ENCODE measurements around the gene ADCY5.

- TF ChIP-seq CTCF (IDR thresholded peaks at IDR 0.05) (no peak), POLR2A (IDR thresholded peaks at IDR 0.05) (no peak)
Measured at GRCh38 chr3:123411340-123412040, 37.4 kb downstream of the ADCY5 start.

All from lower leg skin (tissue), 3 donors.